ENCODE results near the gene SUN2. TPM values are rescaled to one million over a fixed set of nuclear protein-coding genes. Genes with fewer than 3 reads are reported as not detected.

The SUN2 gene
- total RNA-seq, 1 experiment from 2014 or later: 55.5 TPM

DNA sequence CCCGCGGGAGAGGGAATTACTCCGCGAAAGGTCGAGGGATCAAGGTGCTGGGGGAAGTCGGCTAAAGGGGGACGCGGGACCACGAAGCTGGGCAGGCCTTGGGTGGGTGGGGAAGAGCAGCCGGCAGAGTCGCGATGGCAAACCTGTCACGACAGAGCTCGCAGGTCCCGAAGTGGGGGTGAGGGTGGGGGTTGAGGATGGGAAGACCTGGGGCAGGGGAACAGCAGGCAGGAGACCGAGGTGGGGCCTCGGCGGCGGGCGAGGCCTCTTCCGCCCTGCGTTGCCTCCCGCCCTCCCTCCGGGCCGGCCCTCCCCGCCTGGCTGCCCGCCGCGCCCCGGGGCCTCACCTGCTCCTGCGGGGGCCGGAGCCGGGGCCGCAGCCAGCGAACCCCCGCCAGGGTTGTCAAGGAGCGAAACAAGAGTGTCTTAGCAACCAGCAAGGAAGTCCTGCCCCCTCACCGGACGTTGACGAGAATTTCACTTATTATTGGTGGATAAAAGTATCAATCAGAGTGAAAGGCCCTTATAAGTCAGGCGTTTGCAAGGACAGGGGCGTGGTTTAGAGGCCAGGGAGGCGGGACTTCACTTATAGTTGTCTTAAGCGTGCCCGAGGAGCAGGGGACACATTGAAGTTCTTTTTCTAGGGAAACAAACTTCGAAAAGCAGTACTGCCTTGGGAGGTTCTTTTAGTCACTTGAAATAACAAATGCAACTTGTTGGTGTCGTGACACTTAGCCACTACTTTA is 38.1 kb upstream of the SUN2 start, which contains the start of gene DNAL4:
Gene DNAL4 (minus strand): TSS at position 423 of the 746 bp plus-strand sequence. CDS start 11,412 bp downstream, outside the sequence.
- peak within 1 kb of the TSS; percentile 68 for H3K9ac ChIP-seq (ENCODE audit: low read length)
- no peaks in the 10 kb centered on the region for H3F3A ChIP-seq (ENCODE audit: low read length, unreplicated experiment)
- BruUV-seq (replicated peaks): no TSS peak
- H3K4me2 ChIP-seq (ENCODE audit: low read length): peak within 1 kb of the TSS; percentile 92
- H2AFZ ChIP-seq (ENCODE audit: low read length): peak within 1 kb of the TSS; percentile 54
- ATAC-seq (peak; percentile 96), DNase-seq (peak; percentile 98)
- H3K27me3 ChIP-seq (ENCODE audit: low read length): peaks cover 4% of the 10 kb centered on the region; the same call in 1 of the 2 replicates
- TF ChIP-seq EZH2phosphoT487 (IDR thresholded peaks at IDR 0.05; ENCODE audit: borderline replicate concordance, low read length): no peak
- TF ChIP-seq, protein P1, sequence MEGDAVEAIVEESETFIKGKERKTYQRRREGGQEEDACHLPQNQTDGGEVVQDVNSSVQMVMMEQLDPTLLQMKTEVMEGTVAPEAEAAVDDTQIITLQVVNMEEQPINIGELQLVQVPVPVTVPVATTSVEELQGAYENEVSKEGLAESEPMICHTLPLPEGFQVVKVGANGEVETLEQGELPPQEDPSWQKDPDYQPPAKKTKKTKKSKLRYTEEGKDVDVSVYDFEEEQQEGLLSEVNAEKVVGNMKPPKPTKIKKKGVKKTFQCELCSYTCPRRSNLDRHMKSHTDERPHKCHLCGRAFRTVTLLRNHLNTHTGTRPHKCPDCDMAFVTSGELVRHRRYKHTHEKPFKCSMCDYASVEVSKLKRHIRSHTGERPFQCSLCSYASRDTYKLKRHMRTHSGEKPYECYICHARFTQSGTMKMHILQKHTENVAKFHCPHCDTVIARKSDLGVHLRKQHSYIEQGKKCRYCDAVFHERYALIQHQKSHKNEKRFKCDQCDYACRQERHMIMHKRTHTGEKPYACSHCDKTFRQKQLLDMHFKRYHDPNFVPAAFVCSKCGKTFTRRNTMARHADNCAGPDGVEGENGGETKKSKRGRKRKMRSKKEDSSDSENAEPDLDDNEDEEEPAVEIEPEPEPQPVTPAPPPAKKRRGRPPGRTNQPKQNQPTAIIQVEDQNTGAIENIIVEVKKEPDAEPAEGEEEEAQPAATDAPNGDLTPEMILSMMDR (conservative IDR thresholded peaks at IDR 0.05; ENCODE audit: low read depth, low read length): no peak
- peaks cover 14% of the 10 kb centered on the region for H3K4me1 ChIP-seq (ENCODE audit: insufficient read depth, low read length)
- intact Hi-C loops (cut with micrococcal nuclease): no loop called here
- H3K79me2 ChIP-seq (ENCODE audit: low read length): peaks cover 6% of the 10 kb centered on the region
- H3K9me3 ChIP-seq (ENCODE audit: low read length): no peaks in the 10 kb centered on the region
- peak within 1 kb of the TSS; percentile 81 for H3K4me3 ChIP-seq (ENCODE audit: low read length)
- no peaks in the 10 kb centered on the region for H3K36me3 ChIP-seq (ENCODE audit: low read depth, low read length)
- no peaks in the 10 kb centered on the region for H4K20me1 ChIP-seq (ENCODE audit: low read length)
- H3K9me2 ChIP-seq (replicated peaks; ENCODE audit: low read length): no peaks in the 10 kb centered on the region
- CTCF ChIA-PET: interaction anchor here (0.7 kb wide), 1 partner anchor 737 kb away, joined by 5 read pairs; no protein-coding TSS in a partner anchor
- POLR2A ChIA-PET (ENCODE audit: unreplicated experiment): interaction anchor here (0.7 kb wide), 1 partner anchor 18 kb away, joined by 3 read pairs; no protein-coding TSS in a partner anchor
- no peak within 1 kb of the TSS for H3K27ac ChIP-seq (ENCODE audit: low read length)

DNA sequence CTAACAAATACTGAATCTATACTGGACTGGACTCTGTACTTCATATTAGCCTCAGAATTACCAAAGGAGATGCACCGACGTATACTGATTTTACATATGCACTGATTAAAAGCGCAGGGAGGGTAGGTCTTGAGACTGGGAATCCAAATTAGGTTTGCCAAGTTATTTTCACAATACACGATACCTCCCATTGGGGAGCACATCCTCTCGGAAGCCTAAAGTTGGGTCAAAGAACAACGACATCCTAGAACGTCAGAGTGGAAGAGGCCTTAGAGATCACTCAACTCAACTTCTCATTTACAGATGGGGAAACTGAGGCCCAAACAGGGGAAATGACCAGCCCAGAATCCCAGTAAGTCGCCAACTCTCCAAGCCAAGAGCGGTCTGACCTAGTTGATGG is 37.5 kb upstream of the SUN2 start:
- peaks cover 4% of the 10 kb centered on the region; the same call in 1 of the 2 replicates for H3K27me3 ChIP-seq (ENCODE audit: low read length)
- no peaks in the 10 kb centered on the region for H3K9me2 ChIP-seq (replicated peaks; ENCODE audit: low read length)
- CTCF ChIA-PET: interaction anchor here (0.7 to 1.0 kb wide), 2 partner anchors 24 to 737 kb away, joined by 3 to 5 read pairs; no protein-coding TSS in a partner anchor
- H3K4me2 ChIP-seq (ENCODE audit: low read length): peak overlapping the region; percentile 92
- POLR2A ChIA-PET (ENCODE audit: unreplicated experiment): interaction anchor here (0.6 kb wide), 1 partner anchor 9 kb away, joined by 8 read pairs; no protein-coding TSS in a partner anchor
- H3K4me3 ChIP-seq (ENCODE audit: low read length): peak overlapping the region; percentile 81
- no peaks in the 10 kb centered on the region for H4K20me1 ChIP-seq (ENCODE audit: low read length)
- H3K79me2 ChIP-seq (ENCODE audit: low read length): peaks cover 6% of the 10 kb centered on the region
- H3K4me1 ChIP-seq (ENCODE audit: insufficient read depth, low read length): peaks cover 18% of the 10 kb centered on the region
- DNase-seq: no peak
- TF ChIP-seq, protein P1 (conservative IDR thresholded peaks at IDR 0.05; ENCODE audit: low read depth, low read length): no peak
- TF ChIP-seq EZH2phosphoT487 (IDR thresholded peaks at IDR 0.05; ENCODE audit: borderline replicate concordance, low read length): no peak
- no peak for TF ChIP-seq EZH2 (IDR thresholded peaks at IDR 0.05; ENCODE audit: low read length, unreplicated experiment)
- BruUV-seq (replicated peaks): TSS peak; percentile 73
- no peak overlapping the region for H3K27ac ChIP-seq (ENCODE audit: low read length)
- intact Hi-C loops (cut with micrococcal nuclease): no loop called here
- no peak for ATAC-seq
- H3K36me3 ChIP-seq (ENCODE audit: low read depth, low read length): no peaks in the 10 kb centered on the region
- H3K9ac ChIP-seq (ENCODE audit: low read length): peak overlapping the region; percentile 68
- no peaks in the 10 kb centered on the region for H3K9me3 ChIP-seq (ENCODE audit: low read length)
- H3F3A ChIP-seq (ENCODE audit: low read length, unreplicated experiment): no peaks in the 10 kb centered on the region
- peak overlapping the region; percentile 54 for H2AFZ ChIP-seq (ENCODE audit: low read length)

All from PC-3 (cell line).